Kasumi-1 (cell line): ENCODE results near the gene SNX32.

Experiments
- DNase-seq, 2 experiments: peaks; one replicate each; lab custom pipeline; 2025; lab: John Stamatoyannopoulos, UW

SNX32 gene

DNA sequence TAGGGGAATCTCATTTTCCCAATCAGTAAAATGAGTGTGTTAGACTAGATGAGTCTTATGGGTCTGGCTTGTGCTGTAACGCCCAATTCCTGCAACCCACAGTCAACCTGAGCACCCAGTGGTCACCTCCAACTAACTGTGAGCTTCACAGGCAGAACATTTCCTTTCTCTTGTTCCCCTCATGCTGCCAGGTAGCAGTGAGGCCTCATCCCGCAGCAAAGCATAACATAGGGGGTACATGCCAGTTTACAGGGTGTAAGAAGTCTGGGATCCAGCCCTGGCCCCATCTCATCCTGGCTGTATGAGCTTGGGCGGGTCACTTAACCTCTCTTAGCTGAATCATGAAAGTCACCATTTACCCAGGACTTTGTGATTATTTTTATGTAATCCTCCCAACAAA lies 35.1 kb downstream of the SNX32 start:
- no peak for DNase-seq

GRCh38 chr11:65869643-65870306 lies 36.0 kb downstream of the SNX32 start:
- DNase-seq = no peak

- DNase-seq = no peak
Observed at GRCh38 chr11:65870307-65870658, 36.5 kb downstream of the SNX32 start.

DNA sequence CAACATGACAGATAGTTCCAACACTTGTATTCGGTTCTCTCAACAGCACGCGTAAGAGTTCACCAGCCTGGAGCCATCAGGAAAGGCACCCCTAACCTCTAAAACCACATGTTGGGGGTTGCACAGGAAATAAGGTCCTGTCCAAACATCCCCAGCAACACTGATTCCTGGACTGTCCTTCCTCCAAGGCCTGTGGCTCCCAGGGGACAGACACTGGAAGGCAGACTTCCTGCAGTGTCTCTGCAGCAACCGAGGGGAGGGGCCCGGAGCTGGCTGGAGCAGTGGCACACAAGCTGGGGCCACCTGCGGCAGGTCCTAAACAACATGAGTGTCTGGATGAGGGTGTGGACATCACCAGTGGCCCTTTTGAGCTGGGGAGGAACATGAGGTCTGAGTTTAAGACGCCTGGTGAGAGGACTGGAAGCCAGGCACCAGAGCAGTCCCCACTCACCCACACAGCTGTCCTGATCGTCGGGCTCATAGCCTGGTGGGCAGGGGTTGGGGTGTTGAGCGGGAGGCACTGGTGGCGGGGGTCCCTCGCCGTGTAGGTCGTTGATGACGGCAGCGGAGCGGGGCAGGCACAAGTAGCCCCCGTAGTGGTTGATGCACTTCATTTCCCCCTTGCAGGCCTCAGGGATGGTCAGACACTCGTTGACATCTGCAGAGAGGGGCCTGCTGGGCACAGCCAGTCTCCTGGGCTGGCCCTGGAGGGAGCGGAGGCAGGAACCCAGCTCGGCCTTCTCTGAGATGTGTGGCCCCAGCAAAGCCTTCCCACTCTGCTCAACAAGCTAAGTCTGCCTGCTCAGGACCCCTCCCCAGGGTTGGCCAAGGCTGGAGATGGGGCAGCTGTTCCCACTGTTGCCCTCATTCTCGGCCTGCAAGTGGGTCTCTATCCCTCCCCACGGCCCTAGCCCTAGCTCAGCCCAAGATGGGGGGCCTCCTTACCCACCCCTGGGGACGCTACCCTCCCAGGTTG lies 37.2 kb downstream of the SNX32 start:
- peak; percentile 30 to 53 for DNase-seq

DNA sequence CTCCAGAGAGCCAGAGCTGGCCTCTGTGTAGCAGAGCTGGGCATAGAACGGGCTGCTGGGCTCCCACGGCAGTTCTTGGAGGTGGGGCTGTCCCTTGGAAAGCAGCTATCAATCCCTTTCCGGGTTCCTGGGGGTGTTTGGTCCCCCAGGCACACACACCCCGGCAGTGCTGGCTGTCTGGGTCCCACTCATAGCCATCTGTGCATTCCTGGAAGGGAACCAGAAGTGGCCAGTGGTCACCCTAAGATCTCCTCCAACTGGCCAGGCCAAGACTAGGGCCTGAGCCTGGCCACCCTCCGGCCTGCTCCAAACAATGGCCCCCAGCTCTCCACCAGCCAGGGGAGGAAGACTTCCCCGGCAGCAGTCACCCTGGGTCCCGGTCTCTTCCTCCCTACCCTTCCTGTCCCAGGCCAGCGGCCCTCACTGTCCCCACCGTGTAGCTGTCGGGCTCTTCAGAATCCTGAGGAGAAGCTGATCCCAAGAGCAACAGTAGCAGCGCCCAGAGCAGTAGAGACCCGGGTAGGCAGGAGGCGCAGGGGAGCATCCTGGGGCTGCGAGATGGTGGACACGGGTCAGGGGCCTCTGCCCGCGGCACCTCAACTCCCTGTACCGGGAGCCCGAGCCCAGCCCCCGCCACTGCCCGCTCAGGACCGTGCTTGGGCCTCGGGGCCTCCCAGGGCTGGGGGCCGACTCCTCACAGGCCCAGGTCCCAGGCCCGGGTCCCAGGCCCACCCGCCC lies 38.2 kb downstream of the SNX32 start:
- no peak for DNase-seq

- DNase-seq = no peak
Observed at GRCh38 chr11:65872586-65873317, 39.0 kb downstream of the SNX32 start, which contains the start of gene EFEMP2. TSS of gene EFEMP2 (minus strand) at chr11:65872800. CDS start at chr11:65872354, 446 bp downstream.

GRCh38 chr11:65873318-65874156 lies 39.8 kb downstream of the SNX32 start:
- DNase-seq = peak; percentile 86 to 88

- DNase-seq = no peak
Observed at GRCh38 chr11:65879617-65880016, 45.9 kb downstream of the SNX32 start, which contains the start of gene CTSW. TSS of gene CTSW (plus strand) at chr11:65879837. CDS start at chr11:65879855, 18 bp downstream.

- DNase-seq = no peak
Observed at GRCh38 chr11:65880027-65880426, 46.3 kb downstream of the SNX32 start.

- no peak for DNase-seq
Observed at GRCh38 chr11:65880844-65881421, 47.2 kb downstream of the SNX32 start.

- DNase-seq = no peak
Observed at GRCh38 chr11:65882120-65883057, 48.6 kb downstream of the SNX32 start.

- DNase-seq = no peak
Observed at GRCh38 chr11:65883058-65883761, 49.4 kb downstream of the SNX32 start.

GRCh38 chr11:65883786-65884715 lies 50.3 kb downstream of the SNX32 start:
- DNase-seq = no peak

DNA sequence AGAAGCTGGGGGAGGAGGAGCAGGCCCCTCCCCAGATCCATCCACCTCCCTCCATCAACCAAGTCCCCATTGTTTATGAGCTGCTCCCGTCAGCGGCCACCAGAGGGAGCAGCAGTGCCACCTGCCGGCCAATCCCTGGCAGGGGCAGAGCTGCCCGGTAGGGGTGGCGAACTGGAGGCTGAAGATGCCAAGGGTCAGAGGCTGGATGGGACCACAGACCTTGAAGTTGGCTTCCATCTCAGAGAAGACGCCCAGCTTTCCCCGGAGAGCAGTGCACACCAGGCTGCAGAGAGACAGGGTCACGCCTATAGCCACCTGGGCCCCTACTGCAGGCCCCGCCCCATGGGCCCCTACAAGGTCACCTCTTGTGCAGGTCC lies 50.9 kb downstream of the SNX32 start:
- peak; percentile 74 to 85 for DNase-seq

DNA sequence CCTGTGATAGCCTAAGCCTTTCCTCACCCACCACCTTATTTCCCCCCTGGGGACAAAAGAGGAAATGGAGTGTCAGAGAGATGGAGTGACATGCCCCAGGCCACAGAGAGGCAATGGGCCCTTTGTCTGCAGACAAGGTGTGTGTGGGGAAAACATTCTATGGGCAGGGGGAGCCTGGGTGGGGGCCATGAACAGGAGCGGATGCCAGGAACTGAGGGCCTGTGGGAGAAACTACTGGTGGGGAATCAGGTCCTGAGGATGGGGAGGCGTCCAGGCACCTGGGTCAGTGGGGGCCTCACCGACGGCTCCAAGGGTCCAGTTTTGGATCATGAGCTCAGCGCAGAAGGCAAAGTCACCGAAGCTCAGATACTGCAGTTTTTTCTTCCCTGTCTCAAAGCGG lies 51.5 kb downstream of the SNX32 start:
- no peak for DNase-seq

DNA sequence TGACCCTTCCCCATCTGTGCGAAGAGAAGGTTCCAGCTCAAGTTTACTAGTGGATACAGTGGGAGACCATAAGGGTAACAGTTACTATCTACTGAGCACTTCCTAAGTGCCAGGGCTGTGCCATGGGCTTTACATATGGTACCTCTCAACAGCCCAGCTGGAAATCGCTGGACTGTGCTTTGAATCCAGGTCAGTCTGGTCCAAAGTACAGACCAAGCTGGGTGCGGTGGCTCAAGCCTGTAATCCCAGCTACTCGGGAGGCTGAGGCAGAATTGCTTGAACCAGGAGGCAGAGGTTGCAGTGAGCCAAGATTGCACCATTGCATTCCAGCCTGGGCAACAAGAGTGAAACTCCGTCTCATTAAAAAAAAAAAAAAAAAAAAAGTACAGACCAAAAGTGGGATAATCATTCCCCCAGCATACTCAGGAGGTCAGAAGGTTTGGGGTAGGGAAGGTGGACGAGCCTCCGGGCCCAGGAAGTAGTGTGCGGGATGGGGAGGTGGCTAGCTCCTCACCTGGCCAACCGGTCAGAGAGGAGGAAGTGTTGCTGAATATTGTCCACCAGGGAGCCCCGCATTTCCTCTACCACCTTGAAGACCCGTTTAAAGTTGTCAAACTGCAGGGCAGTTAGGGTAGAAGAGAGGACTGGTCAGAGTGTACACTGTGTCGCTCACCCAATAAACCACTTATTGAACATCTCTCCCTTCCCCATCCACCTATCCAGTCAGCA lies 52.2 kb downstream of the SNX32 start:
- DNase-seq = no peak
